ENCODE data around the gene TTC33.
"Not testable (repeated sequence)": the region's sequence is repeated elsewhere in the genome, so short reads cannot be mapped to it uniquely, and the experiment has no call there.

TTC33 gene

DNA sequence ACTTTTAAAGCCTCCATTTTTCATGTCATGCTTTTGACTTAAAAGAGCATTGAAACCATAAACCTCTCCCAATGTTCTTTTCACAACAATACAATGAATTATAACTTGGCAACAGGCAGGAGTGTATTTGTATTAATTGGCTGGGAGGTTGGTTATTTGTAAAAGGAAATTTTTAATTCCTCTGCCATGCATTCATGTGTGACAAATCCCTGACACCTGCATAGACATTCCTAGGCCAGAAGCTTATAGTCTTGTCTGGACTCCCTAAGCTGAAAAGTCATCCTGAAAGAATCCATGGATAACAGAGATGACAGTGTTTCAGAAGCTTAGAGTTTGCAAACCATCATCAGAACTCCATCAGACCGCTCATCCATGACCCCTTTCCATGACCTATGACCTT, 152.4 kb downstream of the TTC33 start:
- no peak for DNase-seq

DNA sequence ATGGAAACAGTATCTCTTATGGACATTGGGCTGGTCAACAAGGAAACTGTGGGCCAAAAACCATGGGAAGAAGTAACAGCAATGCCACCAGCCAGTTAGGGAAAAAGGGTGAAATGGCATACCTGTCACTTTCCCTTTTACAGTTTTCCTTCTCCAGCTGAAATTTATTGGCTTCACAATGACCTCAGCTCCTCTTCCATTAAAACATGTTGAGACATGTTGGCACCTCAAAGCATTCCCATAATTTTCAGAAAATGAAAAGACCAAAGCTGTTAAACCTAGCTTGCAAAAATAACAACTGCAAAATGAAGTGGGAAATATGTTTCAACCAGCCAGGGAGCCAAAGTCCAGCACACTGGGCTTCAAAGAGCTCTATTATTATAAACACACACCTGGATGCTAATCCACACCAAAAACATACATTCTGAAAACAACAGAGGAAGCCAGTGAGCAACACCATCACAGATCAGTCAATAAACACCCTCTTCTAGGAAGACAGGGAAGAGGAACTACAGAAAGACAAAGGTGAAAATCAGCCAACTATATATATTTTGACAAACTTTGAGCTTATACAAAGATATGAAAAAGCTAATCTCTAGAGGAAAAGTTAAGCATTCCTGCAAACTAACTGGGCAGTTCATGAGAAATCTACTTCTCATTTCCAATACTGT, 154.4 kb downstream of the TTC33 start:
- DNase-seq = no peak

DNA sequence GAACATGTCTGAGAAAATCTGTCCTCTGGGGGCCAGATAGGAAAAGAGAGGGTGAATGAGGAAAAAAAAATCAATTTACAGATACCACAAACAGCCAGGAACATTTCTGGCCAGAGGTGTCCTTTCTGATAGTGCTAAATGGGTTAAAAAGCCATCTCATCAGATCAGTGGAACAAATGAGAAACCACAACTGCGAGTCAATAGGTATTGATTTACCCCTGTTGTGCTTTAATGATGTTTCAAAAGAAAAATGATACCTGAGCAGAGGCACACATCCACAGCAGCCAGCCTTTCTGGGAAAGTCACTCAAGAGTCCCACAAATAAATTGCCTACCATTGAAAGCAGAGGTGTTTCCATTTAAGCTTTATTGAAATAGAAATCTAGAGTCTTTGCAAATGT, 155.4 kb downstream of the TTC33 start:
- no peak for DNase-seq

DNA sequence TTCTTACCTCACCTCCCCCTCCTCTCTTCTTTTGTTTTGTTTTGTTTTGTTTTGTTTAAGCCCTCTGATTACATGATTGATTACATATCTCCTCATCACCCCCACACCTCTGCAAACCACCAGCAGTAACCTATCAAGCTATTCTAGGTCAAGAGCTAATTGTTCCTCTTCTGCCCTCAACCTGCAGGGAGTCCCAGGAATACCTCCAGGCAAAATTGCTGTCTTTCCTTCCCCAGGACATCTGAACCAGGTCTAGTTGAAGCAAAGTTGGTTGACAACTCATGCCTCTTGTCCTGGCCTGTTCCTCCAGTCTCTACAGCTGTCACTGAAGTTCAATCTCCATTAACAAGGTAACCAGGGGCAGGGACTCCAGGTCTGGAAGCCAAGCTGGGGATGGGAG, 156.1 kb downstream of the TTC33 start:
- DNase-seq = no peak

DNA sequence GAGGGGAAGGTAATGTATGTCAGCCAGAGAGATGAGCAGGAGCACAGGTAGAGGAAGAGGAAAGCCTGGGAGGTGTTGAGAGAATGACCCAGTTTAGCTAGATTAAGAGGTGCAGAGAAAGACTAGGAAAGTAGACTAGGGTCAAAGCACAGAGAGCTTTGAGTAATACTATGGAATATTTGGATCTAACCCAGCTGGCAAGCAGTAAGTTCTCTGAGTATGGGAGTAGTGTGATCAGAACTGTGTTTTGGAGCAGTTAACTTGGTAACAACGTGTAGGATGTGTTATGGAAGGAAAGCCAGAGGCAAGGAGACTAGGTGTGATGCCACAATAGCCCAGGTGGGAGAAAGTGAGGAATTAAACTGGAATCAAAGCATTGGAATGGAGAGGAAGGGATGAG, 160.9 kb downstream of the TTC33 start:
- no peak for DNase-seq

DNA sequence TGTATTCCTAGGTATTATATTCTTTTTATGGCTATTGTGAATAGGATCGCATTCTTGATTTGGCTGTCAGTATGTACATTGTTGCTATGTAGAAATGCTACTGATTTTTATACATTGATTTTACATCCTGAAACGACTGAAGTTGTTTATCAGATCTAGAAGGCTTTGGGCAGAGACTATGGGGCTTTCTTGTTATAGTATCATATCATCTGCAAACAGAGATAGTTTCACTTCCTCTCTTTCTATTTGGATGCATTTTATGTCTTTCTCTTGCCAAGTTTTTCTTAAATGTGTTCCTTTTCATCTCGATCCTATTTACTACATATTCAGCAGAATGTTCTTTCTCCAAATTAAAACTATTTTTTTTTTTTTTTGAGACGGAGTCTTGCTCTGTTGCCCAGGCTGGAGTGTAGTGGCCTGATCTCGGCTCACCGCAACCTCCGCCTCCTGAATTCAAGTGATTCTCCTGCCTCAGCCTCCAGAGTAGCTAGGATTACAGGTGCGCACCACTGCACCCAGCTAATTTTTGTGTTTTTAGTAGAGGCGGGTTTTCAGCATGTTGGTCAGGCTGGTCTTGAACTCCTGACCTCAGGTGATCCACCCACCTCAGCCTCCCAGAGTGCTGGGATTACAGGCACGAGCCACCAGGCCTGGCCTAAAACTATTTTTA, 163.9 kb downstream of the TTC33 start:
- not testable (repeated sequence) for DNase-seq

DNA sequence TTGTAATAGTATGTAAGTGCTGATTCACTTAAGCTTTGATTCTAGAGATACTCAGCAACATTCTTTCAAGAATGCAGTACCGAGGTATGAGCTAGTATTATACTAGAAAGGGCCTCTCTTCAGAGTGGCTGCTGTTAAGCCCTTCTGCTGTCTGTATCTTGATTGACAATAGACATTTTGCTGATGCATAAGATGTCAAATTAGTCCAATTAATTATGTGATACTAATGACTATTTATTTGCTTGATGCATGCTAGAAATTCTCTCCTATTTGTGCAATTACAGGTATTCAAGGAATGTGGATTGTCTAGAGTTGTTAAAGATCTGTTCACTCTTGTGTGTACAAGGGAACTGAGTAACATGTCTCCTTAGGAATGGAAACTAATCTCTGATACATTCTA, 168.4 kb downstream of the TTC33 start:
- no peak for DNase-seq

DNA sequence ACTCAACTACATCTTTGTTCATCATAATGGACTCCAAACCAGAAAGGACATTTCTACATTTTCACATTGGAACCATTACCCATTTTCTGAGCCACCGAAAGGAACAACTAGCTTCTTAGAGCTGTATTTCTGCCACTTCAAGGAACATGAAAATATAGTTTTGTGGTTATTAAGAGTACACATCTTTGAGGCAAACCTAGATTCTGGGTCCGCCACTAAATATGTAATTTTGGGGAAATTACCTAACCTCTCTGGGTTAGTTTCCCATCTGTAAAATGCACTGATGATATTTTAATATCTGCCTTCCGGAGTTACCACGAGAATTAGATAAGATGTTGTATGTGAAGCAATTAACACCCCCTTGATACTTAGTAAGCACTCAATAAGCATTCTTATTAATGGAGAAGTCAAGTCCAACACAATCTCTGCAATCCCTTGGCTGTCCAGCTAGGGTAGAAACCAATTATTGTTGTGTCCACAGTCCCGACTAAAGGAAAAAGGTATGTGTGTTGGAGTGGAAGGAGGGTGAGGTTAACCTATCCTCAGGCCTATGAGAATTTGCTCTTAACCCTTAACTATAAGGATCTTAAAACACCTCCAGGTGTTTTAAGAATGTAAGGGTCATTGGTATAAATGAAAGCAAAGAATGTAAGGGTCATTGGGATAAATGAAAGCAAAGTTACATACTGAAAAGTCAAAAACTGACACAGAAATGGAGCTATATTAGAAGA, 170.1 kb downstream of the TTC33 start:
- no peak for DNase-seq

DNA sequence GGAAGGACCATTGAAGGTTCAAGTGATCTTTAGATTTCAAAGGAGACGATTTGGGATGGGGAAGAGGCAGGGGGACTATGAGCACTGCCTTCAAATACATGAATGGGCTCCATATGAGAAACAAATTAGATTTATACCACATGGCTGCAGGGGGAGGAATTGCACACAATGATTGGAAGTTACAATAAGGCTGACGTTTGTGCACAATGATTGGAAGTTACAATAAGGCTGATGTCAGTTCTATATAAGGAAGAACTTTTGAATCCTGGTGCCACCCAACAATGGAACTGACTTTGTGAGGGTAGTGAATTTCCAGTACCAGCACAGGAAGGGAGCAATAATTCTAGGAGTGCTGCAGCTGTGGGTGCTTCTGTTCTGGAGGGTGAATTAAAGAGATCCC, 171.7 kb downstream of the TTC33 start:
- DNase-seq = no peak

DNA sequence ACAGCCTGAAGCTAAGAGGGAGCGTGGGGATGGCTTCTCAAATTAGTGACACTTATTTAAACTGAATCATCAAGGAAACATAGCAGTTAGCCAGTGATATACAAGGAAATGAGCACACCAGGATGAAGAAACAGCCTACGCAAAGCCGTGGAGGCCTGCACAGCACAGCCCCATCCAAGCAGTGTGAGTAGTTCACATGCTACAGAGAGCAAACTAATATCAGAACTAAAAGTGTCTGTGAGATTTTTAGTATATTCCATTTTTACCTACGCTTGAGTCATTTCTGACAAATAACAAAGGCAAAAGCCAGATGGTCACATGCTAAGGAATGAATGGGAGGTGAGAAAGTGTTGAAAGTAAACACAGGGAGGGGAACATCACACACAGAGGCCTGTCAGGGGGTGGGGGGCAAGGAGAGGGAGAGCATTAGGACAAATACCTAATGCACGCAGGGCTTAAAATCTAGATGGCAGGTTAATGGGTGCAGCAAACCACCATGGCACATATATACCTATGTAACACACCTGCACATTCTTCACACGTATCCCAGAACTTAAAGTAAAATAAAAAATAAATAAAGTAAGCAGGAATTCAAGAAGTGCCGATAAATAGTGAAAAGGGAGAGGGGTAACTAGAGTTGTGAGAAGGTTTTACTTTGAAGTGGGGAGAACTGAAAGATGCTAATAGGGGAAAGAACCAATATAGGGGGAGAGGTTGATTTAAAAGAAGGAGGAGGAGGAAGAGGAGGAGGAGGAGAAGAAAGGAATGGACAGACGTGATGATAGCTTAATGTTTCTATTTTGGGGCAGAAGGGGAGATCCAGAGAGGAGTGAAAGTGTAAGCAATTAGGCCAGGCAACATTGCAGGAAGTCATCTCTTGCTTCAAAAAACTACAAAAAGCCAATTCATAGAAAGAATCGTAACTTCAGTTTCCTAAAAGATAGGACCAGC, 177.0 kb downstream of the TTC33 start:
- DNase-seq = no peak

DNA sequence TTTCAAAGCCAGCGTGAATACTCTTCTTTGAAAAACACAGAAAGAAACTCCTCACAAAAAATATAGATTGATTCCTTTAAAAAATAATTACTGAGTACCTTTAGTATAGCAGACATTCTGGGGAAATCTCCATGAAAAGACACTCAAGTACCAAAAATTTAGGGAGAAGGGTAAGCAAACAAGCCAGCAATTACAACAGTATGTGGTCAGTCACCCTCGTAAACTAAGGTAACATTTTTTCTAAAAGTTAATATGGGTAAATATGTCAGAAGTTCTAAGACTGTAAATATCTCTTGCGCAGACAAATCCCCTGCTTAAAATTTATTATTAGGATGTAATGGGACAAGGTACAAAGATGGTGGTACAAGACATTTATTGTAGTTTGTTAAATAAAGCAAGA, 178.0 kb downstream of the TTC33 start:
- no peak for DNase-seq

DNA sequence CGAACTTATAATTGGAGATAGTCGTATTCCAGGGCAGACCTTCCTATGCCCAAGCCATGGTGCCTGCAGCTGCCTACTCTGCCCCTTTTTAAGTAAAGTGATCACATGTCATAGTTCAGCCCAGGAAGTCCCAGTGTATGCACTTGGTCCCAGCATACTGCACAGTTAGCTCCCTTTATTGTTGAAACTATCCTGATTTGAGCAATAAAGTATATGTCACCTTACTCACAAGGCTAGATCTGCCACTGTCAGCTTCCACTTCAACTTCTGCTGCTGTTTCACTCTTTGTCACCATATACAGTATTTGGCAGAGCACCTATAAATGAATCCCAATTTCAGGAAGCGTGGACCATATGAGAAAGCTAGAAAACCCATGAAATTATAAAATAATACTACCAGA, 179.8 kb downstream of the TTC33 start:
- no peak for DNase-seq

DNA sequence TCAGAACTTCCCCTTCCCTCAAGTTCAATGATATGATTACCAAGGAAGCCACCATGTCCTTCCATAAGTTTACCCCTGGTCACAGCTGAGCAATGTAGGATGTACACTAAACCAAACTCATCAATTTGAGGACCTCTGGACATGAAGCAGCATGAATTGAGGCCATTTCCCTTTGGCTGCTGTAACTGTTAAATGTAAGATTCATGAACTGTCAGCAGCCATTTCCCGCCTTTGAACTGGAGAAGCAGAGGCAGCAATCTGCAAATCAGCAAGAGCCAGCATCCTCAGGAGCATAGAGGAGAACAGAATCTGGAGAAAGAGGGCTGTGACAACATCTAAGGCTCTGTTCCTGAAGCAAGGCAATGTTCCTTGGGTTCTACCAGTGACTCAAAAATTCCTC, 180.3 kb downstream of the TTC33 start:
- DNase-seq = no peak

DNA sequence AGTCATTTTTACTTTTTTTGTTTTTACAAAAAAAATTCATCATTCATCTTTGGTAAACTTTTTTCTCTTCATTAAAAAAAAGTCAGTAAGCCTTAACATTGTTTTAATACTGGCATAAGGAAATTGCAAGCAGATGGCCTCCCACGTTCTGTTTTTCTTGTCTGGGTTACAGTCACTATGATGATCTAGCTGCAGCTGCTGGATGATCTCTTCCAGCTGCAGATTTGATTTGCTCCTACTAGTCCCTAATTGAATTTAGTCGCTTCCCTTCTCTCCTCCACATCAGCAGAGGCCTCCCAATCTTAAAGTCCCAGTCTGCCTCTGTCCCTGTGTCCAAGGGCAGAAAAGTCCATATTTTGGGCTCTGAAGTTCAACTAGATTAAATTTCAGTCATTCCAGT, 182.8 kb downstream of the TTC33 start:
- DNase-seq = no peak

DNA sequence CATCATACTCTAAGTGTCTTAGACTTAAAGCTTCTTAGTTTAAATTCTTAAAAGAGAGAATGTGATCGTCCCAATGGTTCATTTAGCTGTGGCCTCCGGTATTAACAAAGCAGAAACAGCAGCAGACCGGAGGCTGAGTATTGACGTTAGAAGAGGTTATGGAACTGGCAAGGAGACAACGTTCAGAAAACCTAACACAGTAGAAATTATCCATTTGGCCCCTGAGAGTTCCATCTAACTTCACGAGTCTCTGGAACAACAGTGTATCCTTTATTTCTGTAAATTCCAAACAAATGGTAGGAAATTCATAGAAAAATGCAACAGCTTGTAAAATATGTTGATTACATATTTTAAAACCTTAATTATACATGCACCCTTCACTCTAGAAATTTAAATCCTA, 183.4 kb downstream of the TTC33 start:
- DNase-seq = no peak

DNA sequence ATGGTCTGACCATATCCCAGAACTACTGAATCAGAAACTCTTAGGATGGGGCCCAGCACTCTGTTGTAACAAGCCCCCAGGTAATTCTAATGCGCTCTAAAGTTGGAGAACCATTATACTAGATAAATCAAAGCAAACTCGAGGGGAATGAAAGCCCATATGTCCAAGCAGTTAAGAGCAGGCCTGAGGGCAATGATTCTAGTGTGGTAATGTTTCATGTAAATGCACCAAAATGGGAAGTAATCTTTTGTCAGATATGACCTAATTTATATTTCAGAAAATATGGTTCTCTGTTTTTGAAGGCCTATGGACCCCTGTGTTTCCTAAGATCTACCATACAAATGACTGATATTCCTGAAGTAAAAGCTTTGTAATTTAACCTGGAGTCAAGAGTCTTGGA, 184.0 kb downstream of the TTC33 start:
- DNase-seq = no peak

DNA sequence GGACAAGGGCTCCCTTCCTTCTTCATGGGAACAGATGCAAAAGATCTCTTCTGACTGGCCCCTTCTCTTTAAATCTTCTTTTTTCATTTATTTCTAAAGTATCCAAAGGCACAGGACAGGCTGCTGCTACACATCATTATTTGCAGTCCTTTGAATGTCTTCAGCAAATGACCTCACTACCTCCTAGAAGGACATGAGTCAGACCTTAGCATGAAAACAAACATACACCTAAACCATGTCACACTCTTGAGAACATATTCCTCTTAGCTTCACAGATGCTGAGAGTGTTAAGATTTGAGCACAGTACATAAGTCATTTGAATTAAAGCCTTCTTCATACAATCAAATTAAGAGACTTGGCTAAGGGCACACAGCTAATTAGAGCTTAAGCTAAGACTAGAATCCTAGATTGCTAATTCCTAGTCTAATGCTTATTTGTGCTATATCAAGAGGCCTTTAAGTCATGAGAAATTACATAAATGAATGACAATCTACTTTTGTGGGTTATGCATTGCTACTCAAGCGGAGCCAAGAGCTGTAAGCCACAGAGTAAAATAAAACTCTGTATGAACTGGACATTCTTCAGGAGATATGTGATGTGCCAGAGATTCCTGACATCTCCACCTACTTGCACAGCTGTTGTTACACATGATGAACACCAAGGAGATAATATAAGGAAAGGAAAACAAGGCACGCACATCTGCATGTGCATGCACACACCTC, 185.2 kb downstream of the TTC33 start:
- DNase-seq = no peak

DNA sequence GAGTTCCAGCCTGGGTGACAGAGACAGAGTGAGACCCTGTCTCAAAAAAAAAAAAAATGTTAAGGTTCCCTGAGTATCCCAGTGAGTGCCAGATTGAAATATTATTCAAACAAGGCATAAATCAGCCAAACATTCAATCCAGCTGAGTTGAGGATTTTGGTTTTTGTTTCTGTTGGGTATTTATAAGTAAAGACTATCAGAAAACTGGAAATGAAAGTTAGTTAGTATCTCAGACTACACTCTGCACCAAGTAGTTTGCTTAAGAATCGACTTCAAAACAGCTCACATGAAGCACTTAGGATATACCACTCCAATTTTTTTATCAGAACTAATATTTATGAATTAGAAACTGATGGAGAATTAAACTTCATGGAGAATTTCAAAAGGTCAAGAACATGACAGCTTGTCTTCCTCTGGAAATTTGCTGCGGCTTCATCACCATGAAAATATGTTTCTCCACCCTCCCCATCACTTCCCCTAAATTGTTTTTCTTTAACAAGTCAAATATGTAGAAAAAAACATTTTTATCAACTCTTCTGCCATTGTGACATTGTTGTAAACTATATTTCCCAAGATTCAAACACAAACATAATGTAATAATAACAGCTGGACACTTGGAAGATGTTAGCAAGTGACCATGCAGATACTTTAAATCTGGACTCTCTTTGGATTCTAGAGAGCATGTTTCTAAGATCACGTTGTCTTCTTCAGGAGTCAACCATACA, 186.1 kb downstream of the TTC33 start:
- no peak for DNase-seq

DNA sequence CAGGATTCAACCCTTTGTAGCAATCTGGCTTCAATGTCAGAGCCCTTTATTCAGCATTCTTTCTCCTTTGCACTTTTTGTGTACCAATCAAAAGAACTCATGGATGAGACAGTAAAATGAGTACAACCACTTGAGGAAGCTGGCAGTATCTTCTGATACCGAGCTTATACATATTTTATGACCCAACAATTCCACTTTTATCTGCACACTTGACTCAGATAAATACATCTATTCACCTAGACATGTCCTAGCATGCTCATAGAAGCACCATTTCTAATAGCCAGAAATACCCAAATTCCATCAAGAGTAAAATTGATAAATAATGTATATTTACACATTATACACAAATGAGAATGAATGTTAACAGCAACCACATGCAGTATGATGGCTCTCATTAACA, 187.2 kb downstream of the TTC33 start:
- DNase-seq = no peak

DNA sequence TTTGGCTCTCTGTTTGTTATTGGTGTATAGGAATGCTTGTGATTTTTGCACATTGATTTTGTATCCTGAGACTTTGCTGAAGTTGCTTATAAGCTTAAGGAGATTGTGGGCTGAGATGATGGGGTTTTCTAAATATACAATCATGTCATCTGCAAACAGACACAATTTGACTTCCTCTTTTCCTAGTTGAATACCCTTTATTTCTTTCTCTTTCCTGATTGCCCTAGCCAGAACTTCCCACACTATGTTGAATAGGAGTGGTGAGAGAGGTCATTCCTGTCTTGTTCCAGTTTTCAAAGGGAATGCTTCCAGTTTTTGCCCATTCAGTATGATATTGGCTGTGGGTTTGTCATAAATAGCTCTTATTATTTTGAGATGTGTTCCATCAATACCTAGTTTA, 192.6 kb downstream of the TTC33 start:
- not testable (repeated sequence) for DNase-seq

DNA sequence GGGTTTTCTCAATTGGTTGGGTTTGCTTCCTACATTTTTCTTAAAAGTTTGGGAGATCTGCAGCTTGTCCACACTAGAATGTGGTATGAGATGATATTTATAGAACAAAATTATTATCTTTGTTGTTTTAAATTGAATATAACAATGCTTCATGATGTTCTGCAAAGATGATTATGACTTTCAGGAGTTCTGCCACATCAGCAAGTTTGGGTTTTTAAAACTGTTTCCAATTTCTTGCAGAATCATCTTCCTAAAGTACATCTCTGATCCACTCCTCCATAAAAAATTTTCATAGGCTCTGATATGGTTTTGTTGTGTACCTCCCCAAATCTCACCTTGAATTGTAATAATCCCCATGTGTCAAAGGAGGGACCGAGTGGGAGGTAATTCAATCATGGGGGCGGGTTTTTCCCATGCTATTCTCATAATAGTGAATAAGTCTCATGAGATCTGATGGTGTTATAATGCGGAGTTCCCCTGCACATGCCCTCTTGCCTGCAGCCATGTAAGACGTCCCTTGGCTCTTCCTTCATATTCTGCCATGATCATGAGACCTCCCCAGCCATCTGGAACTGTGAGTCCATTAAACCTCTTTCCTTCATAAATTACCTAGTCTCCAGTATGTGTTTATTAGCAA, 195.2 kb downstream of the TTC33 start:
- no peak for DNase-seq
